Esophagus muscularis mucosa (tissue), 4 donors: ENCODE data around the gene TTLL12. TPM values are rescaled to one million over a fixed set of nuclear protein-coding genes. Genes with fewer than 3 reads are reported as not detected.

Experiments
- DNase-seq: peaks from one replicate; pipeline ENCODE4 v3.0.0-alpha.2; 2017; ENCODE audit errors: extremely low spot score
- H3K27ac ChIP-seq, 4 donors: fragments of 200-600 bp; sonication (generic); replicated peaks in 1 of 4; 1 replicate in 3 of 4; 2 replicates in 1 of 4; pipeline ENCODE4 v1.5.1; 2016 to 2019; ENCODE audit warnings: mild to moderate bottlenecking in 1 of 4
- H3K27me3 ChIP-seq, 4 donors: fragments of 200-600 bp; sonication (generic); one replicate each; pipeline versions ENCODE4 v1.5.1 to v1.6.0; 2016 to 2019
- H3K36me3 ChIP-seq, 4 donors: fragments of 200-600 bp; sonication (generic); one replicate each; pipeline ENCODE4 v1.5.1; 2016 to 2019
- H3K4me1 ChIP-seq, 4 donors: fragments of 200-600 bp; sonication (generic); one replicate each; pipeline ENCODE4 v1.5.1; 2016 to 2019
- H3K4me3 ChIP-seq, 4 donors: fragments of 200-600 bp; sonication (generic); 1 replicate in 2 of 4; 2 replicates in 2 of 4; pipeline ENCODE4 v1.5.1; 2016 to 2019; ENCODE audit warnings: mild to moderate bottlenecking in 4 of 4, moderate library complexity in 1 of 4
- H3K9me3 ChIP-seq, 4 donors: fragments of 200-600 bp; sonication (generic); 1 replicate in 3 of 4; 2 replicates in 1 of 4; pipeline ENCODE4 v1.5.1; 2016 to 2019
- CTCF ChIP-seq, 3 experiments: fragments of 200-600 bp in 2 of 3; fragments of 450-650 bp in 1 of 3; sonication (generic) in 2 of 3; IDR thresholded peaks; one replicate each; pipeline ENCODE4 v1.5.1; 2017 to 2019; ENCODE audit warnings: antibody characterized with exemption in 3 of 3, mild to moderate bottlenecking in 2 of 3, moderate library complexity in 1 of 3
- EP300 ChIP-seq: sonication (generic); formaldehyde crosslinking; IDR thresholded peaks from one replicate; pipeline ENCODE4 v1.6.1; 2017; ENCODE audit warnings: antibody characterized with exemption
- POLR2A ChIP-seq: fragments of 450-650 bp; IDR thresholded peaks from one replicate; pipeline ENCODE4 v1.6.1; 2017; ENCODE audit warnings: antibody characterized with exemption, moderate library complexity, mild to moderate bottlenecking, low read depth
- POLR2AphosphoS5 ChIP-seq, 2 donors: sonication (generic); formaldehyde crosslinking; IDR thresholded peaks; one replicate each; pipeline ENCODE4 v1.6.1; 2017; ENCODE audit warnings: antibody characterized with exemption in 2 of 2
- WGBS: methylation state at CpG from one replicate; pipeline ENCODE4 v1.1.5; 2018; 5-methylcytosine and 5-hydroxymethylcytosine counted together
- intact Hi-C: fragments of 100-400 bp; cut with DNase I; formaldehyde crosslinking; loops from one replicate; pipeline ENCODE4 v1.15.1; 2023
- total RNA-seq, 4 donors: library from RNA; depleted of rRNA; stranded (reverse); fragments of >200 nt; gene quantifications; one replicate each; pipeline versions ENCODE4 v1.1.0 to v1.2.1, GENCODE V29; 2016

TTLL12 gene
- total RNA-seq, 4 donors from 2014 or later = 19.9 to 32.8 (median 28.0) TPM

- H3K27me3 ChIP-seq = peaks cover 0 to 61% (median 10%) of the 10 kb centered on the region in 4 donors
- WGBS = 85% methylated on average over 5 of the region's 7 CpGs
- TF ChIP-seq POLR2A (no peak), EP300 (no peak), POLR2AphosphoS5 (IDR thresholded peaks at IDR 0.05) (no peak), CTCF (IDR thresholded peaks at IDR 0.05) (no peak)
These were observed 70.0 kb downstream of the TTLL12 start for GRCh38 chr22:43116932-43117331.

More at GRCh38 chr22:43116932-43117331, 70.0 kb downstream of the TTLL12 start:
- DNase-seq = no peak
- Histone ChIP-seq H3K9me3 (no peaks in the 10 kb centered on the region), H3K27ac (no peak overlapping the region), H3K4me3 (no peak overlapping the region), H3K4me1 (peaks cover 0 to under 1% (median 0%) of the 10 kb centered on the region in 4 donors), H3K36me3 (no peaks in the 10 kb centered on the region)
- intact Hi-C loops = no loop called here

Other genes with a start within 250 kb of the TTLL12 start
- 100 to 1,000 TPM in 3 of 4 donors, 10 to 100 TPM in 1; 91.1 to 147 (median 116) TPM for gene PACSIN2, start 172.0 kb downstream of the TTLL12 start, total RNA-seq
- gene TTLL1, start 97.7 kb downstream of the TTLL12 start, total RNA-seq = 1 to 10 TPM; 2.8 to 7.3 (median 4.1) TPM
- gene BIK, start 76.4 kb downstream of the TTLL12 start, total RNA-seq = under 1 TPM in 1 of 4 donors, not detected in 3; 0.32 TPM
- gene MCAT, start 43.7 kb downstream of the TTLL12 start, total RNA-seq = 10 to 100 TPM; 15.8 to 32.1 (median 22.7) TPM
- gene TSPO, start 35.6 kb downstream of the TTLL12 start, total RNA-seq = 100 to 1,000 TPM; 172 to 191 (median 182) TPM
- gene SCUBE1, start 156.2 kb upstream of the TTLL12 start, total RNA-seq = 100 to 1,000 TPM in 1 of 4 donors, 10 to 100 TPM in 3; 33.3 to 109 (median 66.3) TPM
- gene MPPED1, start 224.9 kb upstream of the TTLL12 start, total RNA-seq = not detected